BJ (cell line): ENCODE measurements around the gene RAD51C. TPM values are rescaled to one million over a fixed set of nuclear protein-coding genes. Genes with fewer than 3 reads are reported as not detected.

Source experiments
- CTCF ChIA-PET: fragments of 350-600 bp; formaldehyde crosslinking; extraction: SDS; loops from one replicate; lab custom pipeline; 2021; ENCODE audit warnings: antibody characterized with exemption, inconsistent platforms; lab: Yijun Ruan, JAX
- POLR2A ChIA-PET: fragments of 300-600 bp; sonication (Branson Sonifier 250); formaldehyde crosslinking; extraction: SDS; loops from one replicate; lab custom pipeline; 2021; ENCODE audit warnings: antibody characterized with exemption; lab: Charles Lee
- DNase-seq: peaks from one replicate; pipeline ENCODE4 v3.0.0-alpha.2; 2011; ENCODE audit warnings: low read depth
- H3K27me3 ChIP-seq: 2 replicates; pipeline ENCODE4 v1.6.0; 2011; ENCODE audit warnings: low read length; ENCODE audit not compliant: control insufficient read depth, insufficient read depth
- H3K36me3 ChIP-seq: 2 replicates; pipeline ENCODE4 v1.5.1; 2011; ENCODE audit warnings: low read length; ENCODE audit not compliant: control insufficient read depth, insufficient read depth
- H3K4me3 ChIP-seq: 2 replicates; pipeline ENCODE4 v1.5.1; 2011; ENCODE audit warnings: low read depth, mild to moderate bottlenecking, control low read depth, low read length
- CTCF ChIP-seq: IDR thresholded peaks from 2 replicates; pipeline ENCODE4 v1.5.1; 2011; ENCODE audit warnings: low read depth, mild to moderate bottlenecking, control low read depth, inconsistent platforms, low read length, moderate library complexity; ENCODE audit not compliant: insufficient read depth
- polyA plus RNA-seq: library from polyadenylated mRNA; depleted of rRNA; stranded (reverse); fragments of >200 nt; gene quantifications from 2 replicates; pipeline ENCODE4 v1.2.3, GENCODE V29; 2011

The RAD51C gene
- polyA plus RNA-seq, 1 experiment = 15.0 TPM

GRCh38 chr17:58755269-58755576, 62.8 kb downstream of the RAD51C start:
- TF ChIP-seq CTCF = no peak
- H3K4me3 ChIP-seq = no peak overlapping the region
- H3K27me3 ChIP-seq = peaks cover 17% of the 10 kb centered on the region
- ChIA-PET CTCF (interaction anchor here (1.0 kb wide), 1 partner anchor 10 kb away, joined by 3 read pairs; no protein-coding TSS in a partner anchor), POLR2A (no interaction called here)
- no peak for DNase-seq
- H3K36me3 ChIP-seq = no peaks in the 10 kb centered on the region

- Histone ChIP-seq H3K4me3 (peak within 1 kb of the TSS; percentile 46), H3K36me3 (no peaks in the 10 kb centered on the region), H3K27me3 (peaks cover 19% of the 10 kb centered on the region)
- CTCF ChIA-PET = interaction anchor here (1.0 kb wide), 1 partner anchor 10 kb away, joined by 3 read pairs; no protein-coding TSS in a partner anchor
- TF ChIP-seq CTCF = no peak
- no peak for DNase-seq
- POLR2A ChIA-PET = no interaction called here
Observed at GRCh38 chr17:58755577-58756245, 63.3 kb downstream of the RAD51C start, which contains the start of gene PPM1E. Gene PPM1E, plus strand, starts transcription at chr17:58755854.

- DNase-seq = no peak
- H3K36me3 ChIP-seq = no peaks in the 10 kb centered on the region
- peaks cover 19% of the 10 kb centered on the region for H3K27me3 ChIP-seq
- peak overlapping the region; percentile 46 for H3K4me3 ChIP-seq
- CTCF ChIA-PET = no interaction called here
- TF ChIP-seq CTCF = no peak
- POLR2A ChIA-PET = no interaction called here
Observed at GRCh38 chr17:58756246-58757161, 64.1 kb downstream of the RAD51C start.

- ChIA-PET CTCF (no interaction called here), POLR2A (no interaction called here)
- TF ChIP-seq CTCF = no peak
- Histone ChIP-seq H3K36me3 (no peaks in the 10 kb centered on the region), H3K27me3 (peaks cover 19% of the 10 kb centered on the region), H3K4me3 (no peak overlapping the region)
- no peak for DNase-seq
Observed at GRCh38 chr17:58757162-58757613, 64.8 kb downstream of the RAD51C start.

- no peak for TF ChIP-seq CTCF
- no peaks in the 10 kb centered on the region for H3K36me3 ChIP-seq
- DNase-seq = no peak
- ChIA-PET CTCF (no interaction called here), POLR2A (no interaction called here)
- H3K27me3 ChIP-seq = peaks cover 19% of the 10 kb centered on the region
- H3K4me3 ChIP-seq = no peak overlapping the region
Observed at GRCh38 chr17:58758890-58759289, 66.5 kb downstream of the RAD51C start.
